ENCODE measurements around the gene TNRC6A.

Gene TNRC6A

DNA sequence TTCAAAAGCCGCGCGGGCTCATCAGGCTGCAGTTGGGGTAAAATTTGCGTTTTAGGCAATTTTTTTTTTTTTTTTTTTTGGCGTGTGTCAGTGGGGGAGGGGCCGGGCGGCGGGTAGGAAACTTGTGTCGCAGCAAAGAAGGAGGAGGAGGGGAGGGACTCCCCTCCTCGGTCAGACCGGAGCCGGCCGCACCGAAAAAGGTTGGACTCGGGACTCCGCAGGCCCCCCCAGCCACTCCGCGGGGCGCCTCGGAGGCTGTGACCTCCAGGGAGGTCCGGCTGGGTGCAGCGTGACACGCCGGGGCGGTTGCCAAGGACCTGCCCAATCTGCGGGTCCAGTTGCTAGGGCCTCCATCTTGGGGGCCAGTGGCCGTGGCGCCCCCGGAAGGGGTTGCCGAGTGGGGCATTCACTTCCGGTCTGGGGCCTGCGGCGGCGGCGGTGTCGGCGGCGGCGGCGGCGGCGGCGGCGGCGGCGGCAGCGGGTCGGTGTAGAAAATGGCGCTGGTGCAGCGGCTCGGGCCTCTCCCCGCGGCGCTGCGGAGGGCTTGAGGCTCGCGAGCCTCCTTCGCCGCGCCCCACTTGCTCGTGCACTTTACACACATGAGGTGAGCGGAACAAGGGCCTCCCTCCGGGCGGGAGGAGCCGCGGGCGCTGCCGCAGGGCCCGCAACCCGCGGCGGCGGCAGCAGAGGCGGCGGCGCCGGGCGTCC is at the start of gene TNRC6A:
TSS of gene TNRC6A (plus strand) at position 409 of the 708 bp plus-strand sequence. CDS start at position 600, 191 bp downstream.
- Histone ChIP-seq H3K79me2 (ENCODE audit: insufficient read depth, low read depth) (peaks cover 42% of the 10 kb centered on the region), H2AFZ (ENCODE audit: low read depth) (peak within 1 kb of the TSS; percentile 92)

DNA sequence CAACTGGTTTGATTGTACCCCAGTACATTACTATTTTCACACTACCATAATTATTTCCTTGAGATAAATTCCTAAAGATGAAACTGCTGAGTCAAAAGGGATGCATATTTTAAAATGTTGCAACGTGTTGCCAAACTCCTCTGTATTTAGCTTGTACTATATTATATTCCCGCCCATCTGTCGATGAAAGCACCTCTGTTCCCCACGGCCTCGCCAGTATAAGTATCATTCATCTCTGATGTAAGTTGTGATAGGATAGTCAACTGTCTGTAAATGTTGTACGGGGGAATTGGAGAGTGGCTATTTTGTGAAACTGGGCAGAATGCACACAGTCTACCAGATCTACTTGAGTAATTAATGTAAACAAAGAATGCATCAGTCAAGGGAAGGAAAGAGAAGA is 47.7 kb upstream of the TNRC6A start:
- Histone ChIP-seq H3K4me2 (no peak overlapping the region), H3K4me1 (ENCODE audit: low read depth, poor library complexity, severe bottlenecking) (no peaks in the 10 kb centered on the region)

More for the DNA sequence above, at the start of gene TNRC6A:
- peak within 1 kb of the TSS; percentile 86 for H3K9ac ChIP-seq
- peaks cover 6% of the 10 kb centered on the region; the same call in 1 of the 2 replicates for H4K20me1 ChIP-seq (ENCODE audit: insufficient read depth)
- H3K27me3 ChIP-seq (ENCODE audit: insufficient read depth, low read depth), result no peaks in the 10 kb centered on the region
- H3K36me3 ChIP-seq (ENCODE audit: insufficient read depth), result no peaks in the 10 kb centered on the region
- TF ChIP-seq, protein P1, sequence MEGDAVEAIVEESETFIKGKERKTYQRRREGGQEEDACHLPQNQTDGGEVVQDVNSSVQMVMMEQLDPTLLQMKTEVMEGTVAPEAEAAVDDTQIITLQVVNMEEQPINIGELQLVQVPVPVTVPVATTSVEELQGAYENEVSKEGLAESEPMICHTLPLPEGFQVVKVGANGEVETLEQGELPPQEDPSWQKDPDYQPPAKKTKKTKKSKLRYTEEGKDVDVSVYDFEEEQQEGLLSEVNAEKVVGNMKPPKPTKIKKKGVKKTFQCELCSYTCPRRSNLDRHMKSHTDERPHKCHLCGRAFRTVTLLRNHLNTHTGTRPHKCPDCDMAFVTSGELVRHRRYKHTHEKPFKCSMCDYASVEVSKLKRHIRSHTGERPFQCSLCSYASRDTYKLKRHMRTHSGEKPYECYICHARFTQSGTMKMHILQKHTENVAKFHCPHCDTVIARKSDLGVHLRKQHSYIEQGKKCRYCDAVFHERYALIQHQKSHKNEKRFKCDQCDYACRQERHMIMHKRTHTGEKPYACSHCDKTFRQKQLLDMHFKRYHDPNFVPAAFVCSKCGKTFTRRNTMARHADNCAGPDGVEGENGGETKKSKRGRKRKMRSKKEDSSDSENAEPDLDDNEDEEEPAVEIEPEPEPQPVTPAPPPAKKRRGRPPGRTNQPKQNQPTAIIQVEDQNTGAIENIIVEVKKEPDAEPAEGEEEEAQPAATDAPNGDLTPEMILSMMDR (conservative IDR thresholded peaks at IDR 0.05; ENCODE audit: low read depth, low read length), result no peak
- H3K4me3 ChIP-seq (IDR thresholded peaks at IDR 0.05; ENCODE audit: insufficient read depth, low read depth, low read length), result no peak within 1 kb of the TSS
- peak within 1 kb of the TSS; percentile 94 for H3K4me2 ChIP-seq
- H3K27ac ChIP-seq, result peak within 1 kb of the TSS; percentile 81
- peaks cover 37% of the 10 kb centered on the region for H3K4me1 ChIP-seq (ENCODE audit: low read depth, poor library complexity, severe bottlenecking)

DNA sequence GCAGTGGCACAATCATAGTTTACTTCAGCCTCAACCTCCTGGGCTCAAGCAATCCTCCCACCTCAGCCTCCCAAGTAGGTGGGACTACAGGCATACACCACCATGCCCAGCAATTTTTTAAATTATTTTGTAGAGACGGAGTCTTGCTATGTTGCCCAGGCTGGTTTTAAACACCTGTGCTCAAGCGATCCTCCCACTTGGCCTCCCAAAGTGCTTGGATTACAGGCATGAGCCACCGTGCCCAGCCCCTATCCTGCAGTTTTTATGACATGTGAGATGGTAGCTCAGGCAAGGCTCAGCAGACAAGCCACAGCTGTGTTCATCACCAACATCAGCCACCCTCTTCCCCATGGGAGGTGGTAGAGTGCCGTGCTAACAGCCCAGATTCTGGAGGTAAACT is 46.2 kb upstream of the TNRC6A start:
- no peak overlapping the region for H3K27ac ChIP-seq
- no peaks in the 10 kb centered on the region for H3K4me1 ChIP-seq (ENCODE audit: low read depth, poor library complexity, severe bottlenecking)
- no peak overlapping the region for H3K9ac ChIP-seq
- H3K36me3 ChIP-seq (ENCODE audit: insufficient read depth), result no peaks in the 10 kb centered on the region
- TF ChIP-seq, protein P1 (conservative IDR thresholded peaks at IDR 0.05; ENCODE audit: low read depth, low read length), result no peak
- H3K4me3 ChIP-seq (IDR thresholded peaks at IDR 0.05; ENCODE audit: insufficient read depth, low read depth, low read length), result no peak overlapping the region
- no peaks in the 10 kb centered on the region for H3K27me3 ChIP-seq (ENCODE audit: insufficient read depth, low read depth)
- no peaks in the 10 kb centered on the region for H3K79me2 ChIP-seq (ENCODE audit: insufficient read depth, low read depth)
- no peak overlapping the region for H2AFZ ChIP-seq (ENCODE audit: low read depth)
- H4K20me1 ChIP-seq (ENCODE audit: insufficient read depth), result no peaks in the 10 kb centered on the region
- no peak overlapping the region for H3K4me2 ChIP-seq

More for the DNA sequence above, 47.7 kb upstream of the TNRC6A start:
- no peaks in the 10 kb centered on the region for H3K79me2 ChIP-seq (ENCODE audit: insufficient read depth, low read depth)
- H4K20me1 ChIP-seq (ENCODE audit: insufficient read depth), result no peaks in the 10 kb centered on the region
- H3K4me3 ChIP-seq (IDR thresholded peaks at IDR 0.05; ENCODE audit: insufficient read depth, low read depth, low read length), result no peak overlapping the region
- H3K27me3 ChIP-seq (ENCODE audit: insufficient read depth, low read depth), result no peaks in the 10 kb centered on the region
- no peaks in the 10 kb centered on the region for H3K36me3 ChIP-seq (ENCODE audit: insufficient read depth)
- H3K9ac ChIP-seq, result no peak overlapping the region
- H2AFZ ChIP-seq (ENCODE audit: low read depth), result no peak overlapping the region
- TF ChIP-seq, protein P1 (conservative IDR thresholded peaks at IDR 0.05; ENCODE audit: low read depth, low read length), result no peak
- H3K27ac ChIP-seq, result no peak overlapping the region

DNA sequence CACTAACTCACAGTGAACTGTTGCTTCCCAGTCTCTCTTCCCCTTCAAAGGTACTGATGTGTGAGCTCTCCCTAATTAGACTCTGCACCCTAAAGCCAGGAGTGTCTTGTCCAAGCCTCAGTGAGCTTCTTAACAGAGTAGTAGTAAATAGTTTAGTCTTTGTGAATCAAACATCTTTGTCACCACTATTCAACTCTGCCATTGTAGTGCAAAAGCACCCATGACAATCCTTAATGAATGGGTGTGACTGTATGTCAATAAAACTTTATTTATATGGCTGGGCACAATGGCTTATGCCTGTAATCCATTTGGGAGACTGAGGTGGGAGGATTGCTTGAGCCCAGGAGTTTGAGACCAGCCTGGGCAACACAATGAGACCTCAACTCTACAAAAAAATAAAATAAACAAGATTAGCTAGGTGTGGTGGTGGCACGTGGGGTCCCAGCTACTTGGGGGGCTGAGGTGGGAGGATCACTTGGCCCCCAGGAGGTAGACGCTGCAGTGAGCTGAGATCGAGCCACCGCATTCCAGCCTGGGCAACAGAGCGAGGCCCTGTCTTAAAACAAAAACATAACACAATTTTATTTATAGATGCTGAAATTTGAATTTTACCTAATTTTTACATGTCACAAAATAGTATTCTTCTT is 45.5 kb upstream of the TNRC6A start:
- TF ChIP-seq, protein P1 (conservative IDR thresholded peaks at IDR 0.05; ENCODE audit: low read depth, low read length), result no peak

More for the DNA sequence above, 45.5 kb upstream of the TNRC6A start:
- H3K4me1 ChIP-seq (ENCODE audit: low read depth, poor library complexity, severe bottlenecking), result no peaks in the 10 kb centered on the region
- no peaks in the 10 kb centered on the region for H3K27me3 ChIP-seq (ENCODE audit: insufficient read depth, low read depth)
- no peak overlapping the region for H3K9ac ChIP-seq
- H4K20me1 ChIP-seq (ENCODE audit: insufficient read depth), result no peaks in the 10 kb centered on the region
- H3K36me3 ChIP-seq (ENCODE audit: insufficient read depth), result no peaks in the 10 kb centered on the region
- H3K27ac ChIP-seq, result no peak overlapping the region
- H2AFZ ChIP-seq (ENCODE audit: low read depth), result no peak overlapping the region
- H3K4me2 ChIP-seq, result no peak overlapping the region
- no peak overlapping the region for H3K4me3 ChIP-seq (IDR thresholded peaks at IDR 0.05; ENCODE audit: insufficient read depth, low read depth, low read length)
- no peaks in the 10 kb centered on the region for H3K79me2 ChIP-seq (ENCODE audit: insufficient read depth, low read depth)
